HG03469 (cell line): ENCODE data around the gene CTSL.
"Not testable (repeated sequence)": the region's sequence is repeated elsewhere in the genome, so short reads cannot be mapped to it uniquely, and the experiment has no call there.

ENCODE experiments used
- ATAC-seq: cut with Tn5 transposase; IDR thresholded peaks from one replicate; pipeline ENCODE4 v1.9.1; 2021; ENCODE audit warnings: mild to moderate bottlenecking, moderate library complexity, moderate number of reproducible peaks; ENCODE audit not compliant: unreplicated experiment

The CTSL gene

DNA sequence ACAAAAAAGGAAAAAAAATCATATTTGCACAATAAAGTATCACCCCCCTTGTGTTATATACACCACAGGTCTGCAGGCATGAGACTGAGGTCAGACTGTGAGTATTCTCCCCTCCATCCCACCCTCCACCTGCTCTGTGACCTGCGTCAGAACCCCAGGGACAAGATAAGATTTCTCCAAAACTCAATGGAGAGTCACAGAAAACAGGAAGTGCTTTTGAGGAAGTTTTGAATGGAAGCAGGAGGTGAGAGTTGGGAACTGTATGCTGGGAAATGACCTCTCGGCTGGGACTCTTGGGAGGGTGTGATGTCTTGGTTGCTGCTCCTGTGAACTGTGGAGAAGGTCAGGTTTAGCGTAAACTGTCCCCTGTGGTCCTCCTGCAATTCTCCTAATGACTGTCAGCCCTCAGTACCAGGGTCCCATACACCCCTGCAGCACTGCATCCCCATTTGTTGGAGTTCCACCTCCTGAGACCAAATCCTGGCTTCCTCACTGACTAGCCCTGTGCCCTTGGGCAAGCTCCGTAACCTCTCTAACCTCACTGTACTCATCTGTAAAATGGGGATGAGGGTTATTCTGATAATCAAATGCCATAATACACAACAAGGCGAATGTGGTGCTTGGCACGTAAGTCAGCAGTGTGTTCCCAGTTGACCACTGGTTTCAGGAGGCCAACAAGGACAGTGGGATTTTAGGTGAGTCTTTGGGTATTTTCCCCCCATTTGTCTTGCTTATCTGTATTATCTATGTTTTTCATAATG, 6.9 kb upstream of the CTSL start:
- no peak for ATAC-seq

DNA sequence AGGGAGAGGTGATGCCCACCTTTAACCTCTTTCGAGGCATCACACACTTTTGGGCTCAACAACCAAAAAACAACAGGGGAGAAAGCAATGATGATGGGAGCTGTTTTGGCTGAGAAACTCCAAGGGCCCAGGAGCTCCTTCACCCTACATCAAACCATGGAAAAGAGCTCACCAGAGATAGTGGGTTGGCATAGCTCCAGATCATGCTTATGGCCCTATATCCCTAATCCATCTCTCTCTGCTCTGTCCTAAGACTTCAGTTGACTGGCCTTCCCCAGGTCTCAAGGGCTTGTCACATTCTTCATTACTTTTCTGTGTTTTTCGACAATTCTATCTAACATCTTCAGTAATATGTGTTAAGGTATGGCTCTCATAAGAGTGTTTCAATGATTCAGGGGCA, 5.7 kb upstream of the CTSL start:
- no peak for ATAC-seq

DNA sequence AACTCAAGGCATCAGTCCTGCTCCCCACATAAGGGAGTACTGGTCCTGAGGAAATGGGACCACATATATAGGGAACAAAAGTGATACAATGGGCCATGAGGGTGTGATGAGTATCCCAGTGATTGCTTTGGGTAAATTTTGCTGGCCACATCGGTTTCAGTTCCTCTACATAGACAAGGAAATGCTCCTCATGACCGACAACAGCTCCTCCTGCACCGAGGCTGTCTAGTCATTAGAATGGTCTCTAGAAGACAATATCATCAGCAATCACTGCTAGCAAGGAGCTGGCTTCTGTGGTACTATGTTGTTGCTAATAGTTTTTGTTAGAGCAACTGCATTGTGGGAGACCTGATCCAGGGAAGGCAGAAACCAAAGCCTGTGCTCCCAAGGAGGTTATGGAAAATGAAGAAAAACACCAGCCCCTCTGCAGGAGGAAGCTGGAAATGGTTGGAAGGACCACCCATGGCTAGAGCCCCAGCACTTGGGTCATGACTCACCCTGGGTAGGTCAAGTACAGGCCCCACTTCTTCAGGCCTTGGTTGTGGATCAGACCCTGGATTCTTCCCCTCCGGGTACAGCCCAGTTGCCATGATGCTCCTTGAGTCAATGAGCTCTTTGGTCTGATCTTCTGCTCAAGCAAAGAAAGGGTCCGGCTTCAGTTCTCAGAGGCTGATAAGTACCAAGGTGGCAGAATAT, 3.4 kb upstream of the CTSL start:
- no peak for ATAC-seq

DNA sequence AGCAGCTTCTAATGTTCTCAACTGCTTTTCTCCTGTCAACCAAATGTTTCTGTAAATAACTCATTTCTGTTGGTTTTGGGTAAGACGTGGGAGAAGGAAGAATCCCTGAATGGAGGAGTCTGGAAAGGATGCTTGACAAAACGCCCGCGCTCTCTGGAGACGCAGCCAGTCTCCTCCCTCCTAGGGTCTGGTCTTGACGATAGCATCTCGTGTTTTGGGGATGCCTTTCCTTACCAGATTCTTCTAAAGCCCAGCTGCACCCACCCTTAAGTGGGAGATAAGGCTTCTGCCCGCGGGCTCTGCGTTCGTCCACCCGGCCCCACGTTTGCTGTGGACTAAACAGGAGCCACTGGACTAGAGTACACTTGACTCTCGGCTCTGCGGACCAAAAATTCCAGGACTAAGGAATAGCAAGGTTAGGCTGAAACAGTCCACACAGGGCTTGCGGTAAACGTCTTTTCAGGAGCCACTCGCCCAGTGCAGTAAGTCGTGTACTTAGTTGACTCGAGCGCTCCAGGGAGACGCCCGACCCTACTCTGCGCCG, 491 bp upstream of the CTSL start:
- ATAC-seq = no peak

DNA sequence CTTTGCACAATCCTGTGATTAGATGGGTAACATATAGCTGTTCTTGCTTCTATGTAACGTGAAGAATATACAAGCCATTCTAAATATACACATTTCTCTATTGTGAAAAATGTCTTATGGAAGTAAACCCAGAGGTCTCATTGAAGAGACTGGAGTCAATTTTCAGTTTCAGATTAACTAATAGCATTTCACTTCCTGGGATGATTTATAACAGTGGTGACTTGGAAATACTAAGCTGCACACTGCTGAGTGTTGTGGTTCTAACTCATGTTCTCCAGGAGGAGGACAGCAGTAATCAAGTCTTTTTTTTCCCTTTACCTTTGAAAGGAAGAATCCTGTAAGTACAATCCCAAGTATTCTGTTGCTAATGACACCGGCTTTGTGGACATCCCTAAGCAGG, 3.3 kb downstream of the CTSL start:
- ATAC-seq = no peak

DNA sequence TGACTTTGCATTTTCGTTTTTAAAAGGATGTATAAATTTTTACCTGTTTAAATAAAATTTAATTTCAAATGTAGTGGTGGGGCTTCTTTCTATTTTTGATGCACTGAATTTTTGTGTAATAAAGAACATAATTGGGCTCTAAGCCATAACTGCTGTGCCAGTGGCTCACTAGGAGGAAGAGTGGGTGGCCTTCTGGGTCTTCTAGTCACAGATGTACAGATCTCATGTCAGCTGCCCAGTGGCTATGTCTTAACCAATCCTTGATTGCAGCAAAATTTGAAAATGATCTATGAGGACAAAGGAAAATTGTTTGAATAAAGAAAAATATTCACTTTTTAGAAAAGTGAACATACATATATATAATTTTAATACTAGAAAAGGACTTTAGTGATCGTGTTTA, 5.4 kb downstream of the CTSL start:
- ATAC-seq = no peak

DNA sequence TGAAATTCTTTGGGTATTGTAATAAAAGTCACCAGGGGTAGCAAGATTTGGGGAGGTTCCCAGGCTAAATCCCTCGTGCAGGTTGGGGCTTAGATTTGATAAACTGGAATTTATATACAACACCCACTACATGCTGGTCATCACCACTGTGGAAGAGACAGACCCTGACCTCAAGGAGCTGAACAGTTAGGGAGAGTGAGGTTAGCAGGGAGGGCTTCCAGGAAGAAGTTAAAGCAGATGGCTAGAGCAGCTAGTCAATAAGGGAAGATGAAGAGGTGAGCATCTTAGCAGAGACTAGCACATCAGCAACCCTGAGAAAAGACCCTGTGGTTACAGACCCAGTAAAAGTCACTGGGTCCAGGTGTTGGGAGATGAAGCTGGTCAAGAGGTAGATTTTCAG, 6.4 kb downstream of the CTSL start:
- no peak for ATAC-seq

DNA sequence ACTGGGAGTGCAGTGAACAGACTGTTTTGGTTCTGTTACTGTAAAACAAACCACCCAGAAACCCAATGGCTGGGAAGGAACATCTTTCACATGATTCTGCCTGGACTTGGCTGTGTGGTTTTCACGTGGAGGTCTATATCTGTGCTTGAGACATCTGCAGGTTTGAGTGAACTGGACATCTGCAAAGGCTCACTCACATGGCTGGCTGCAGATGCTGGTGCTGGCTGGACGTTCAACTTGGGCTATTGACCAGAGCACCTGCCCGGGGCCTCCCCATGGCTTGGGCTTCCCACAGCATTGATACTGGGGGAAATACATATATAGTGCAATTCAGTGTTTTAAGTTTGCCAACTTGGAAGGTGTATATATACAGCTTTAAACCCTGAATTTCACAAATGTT, 6.8 kb downstream of the CTSL start:
- no peak for ATAC-seq

DNA sequence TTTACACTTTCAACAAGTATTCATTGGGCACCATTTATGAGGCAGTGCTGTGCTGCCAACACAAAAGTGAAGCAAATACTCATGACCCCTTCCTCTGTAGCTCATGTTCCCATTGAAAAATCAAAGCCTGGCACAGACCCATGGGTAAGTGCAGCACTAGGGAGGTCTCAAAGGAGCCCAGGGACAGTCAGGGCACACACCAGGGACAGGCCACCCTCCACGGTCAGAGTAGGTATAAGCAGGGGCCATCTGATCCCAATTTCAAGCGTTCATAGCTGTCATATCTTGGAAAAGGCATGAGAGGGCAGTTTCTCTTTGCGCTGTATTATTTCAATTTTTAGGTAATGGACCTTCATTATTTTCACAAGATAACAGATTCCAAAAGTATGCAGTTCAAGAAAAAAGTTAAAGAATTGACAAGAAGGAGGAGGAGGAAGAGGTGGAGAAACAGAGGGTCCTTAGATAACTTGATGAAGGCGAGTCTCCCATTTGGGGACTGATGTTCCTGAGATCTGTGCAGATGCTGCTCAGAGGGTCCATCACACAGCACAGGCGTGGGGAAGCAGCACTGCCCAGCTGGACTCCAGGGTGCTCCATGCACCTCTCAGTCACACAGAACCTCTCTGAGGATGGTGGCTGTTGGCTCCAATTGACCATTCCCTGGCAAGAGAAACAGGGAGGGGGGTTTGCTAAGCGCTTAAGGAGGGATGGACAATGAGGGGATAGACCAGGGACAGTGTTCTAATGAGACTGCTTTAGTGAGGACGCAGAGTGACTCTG, 7.5 kb downstream of the CTSL start:
- no peak for ATAC-seq

DNA sequence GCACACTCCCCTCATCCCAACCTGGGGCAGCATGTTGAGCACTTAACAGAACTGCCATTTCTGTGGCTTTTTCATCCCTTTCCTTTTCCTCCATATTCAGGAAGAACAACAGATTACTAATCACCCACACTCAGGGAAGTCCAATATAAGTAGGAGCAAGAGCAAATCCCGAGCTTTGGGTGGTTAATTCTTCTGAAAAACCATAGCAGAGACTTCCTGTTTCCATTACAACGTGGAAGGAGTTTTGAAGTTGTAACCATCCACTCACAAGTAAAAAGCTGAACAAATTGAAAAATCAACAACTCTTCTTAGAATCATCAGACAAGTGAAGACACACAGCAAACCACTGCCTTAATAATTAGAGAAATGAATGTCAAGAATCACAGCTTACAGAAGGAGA, 8.2 kb downstream of the CTSL start:
- no peak for ATAC-seq

DNA sequence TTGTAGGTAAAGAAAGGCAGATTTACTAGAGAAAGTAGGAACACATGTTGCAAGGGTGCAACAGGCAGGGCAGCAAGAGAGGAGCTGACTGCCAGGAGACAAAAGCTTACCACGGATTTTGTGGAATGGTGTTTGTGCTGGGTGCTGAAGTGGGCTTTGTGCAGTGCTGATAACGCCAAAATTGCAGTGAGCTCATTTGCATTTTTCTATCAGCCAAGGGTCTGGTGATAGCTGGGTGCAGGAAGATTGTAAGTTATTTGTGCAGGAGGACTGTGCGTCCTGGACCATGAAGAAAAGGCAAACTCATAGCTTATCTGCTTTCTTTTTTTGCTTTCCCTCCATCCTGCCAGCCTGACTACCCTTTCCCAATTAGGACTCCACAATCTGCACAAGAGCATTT, 13.6 kb downstream of the CTSL start:
- no peak for ATAC-seq

DNA sequence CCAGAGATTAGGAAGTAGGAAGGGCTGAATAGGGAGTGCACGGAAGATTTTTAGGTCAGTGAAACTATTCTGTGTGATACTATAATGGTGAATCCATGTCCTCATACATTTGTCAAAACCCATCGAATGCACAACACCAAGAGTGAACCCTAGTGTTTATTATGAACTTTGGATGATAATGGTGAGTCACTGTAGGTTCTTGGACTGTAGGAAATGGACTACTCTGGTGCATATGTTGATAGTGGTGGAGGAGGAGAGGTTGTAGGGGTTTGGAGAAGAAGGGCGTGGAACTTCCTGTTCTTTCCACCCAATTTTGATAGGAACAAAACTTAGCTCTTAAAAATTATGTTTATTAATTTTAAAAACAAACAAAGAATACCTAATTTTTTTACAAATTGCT, 14.3 kb downstream of the CTSL start:
- ATAC-seq = no peak

DNA sequence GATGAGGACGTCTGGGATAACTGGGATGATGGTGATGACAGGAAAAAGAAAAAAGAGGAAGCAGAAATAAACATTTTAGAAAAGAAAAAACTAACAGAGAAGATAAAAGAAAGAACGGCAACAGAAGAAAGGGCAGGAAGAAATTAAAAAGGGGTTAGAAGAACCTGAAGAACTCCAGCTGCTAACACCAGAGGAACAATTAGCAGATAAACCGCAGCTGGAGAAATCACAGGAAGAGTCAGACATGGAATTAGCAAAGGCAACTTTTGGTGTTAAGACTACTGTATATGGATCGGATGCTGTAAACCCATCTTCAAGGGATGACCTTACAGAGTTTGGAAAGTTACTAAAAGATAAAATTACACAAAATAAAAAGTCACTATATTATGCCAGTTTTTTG, 15.4 kb downstream of the CTSL start:
- no peak for ATAC-seq

DNA sequence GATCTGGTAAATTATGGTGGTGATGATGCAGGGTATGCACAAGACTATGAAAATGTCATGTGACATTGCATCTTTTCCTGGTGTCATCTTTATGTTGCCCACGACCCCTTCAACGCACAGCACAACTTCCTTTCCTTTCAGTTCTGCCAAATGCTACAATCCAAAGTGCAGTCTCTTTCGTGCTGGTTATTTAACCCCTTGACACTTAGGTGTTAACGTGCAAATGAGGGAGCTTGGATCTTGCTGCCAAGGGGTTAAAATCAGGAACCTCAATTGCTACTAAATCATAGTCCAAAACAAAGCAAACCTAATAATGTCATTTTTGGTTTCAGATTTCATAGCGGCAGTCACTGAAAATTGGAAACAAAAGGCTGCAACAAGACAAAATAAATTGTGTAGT, 16.0 kb downstream of the CTSL start:
- ATAC-seq = no peak

DNA sequence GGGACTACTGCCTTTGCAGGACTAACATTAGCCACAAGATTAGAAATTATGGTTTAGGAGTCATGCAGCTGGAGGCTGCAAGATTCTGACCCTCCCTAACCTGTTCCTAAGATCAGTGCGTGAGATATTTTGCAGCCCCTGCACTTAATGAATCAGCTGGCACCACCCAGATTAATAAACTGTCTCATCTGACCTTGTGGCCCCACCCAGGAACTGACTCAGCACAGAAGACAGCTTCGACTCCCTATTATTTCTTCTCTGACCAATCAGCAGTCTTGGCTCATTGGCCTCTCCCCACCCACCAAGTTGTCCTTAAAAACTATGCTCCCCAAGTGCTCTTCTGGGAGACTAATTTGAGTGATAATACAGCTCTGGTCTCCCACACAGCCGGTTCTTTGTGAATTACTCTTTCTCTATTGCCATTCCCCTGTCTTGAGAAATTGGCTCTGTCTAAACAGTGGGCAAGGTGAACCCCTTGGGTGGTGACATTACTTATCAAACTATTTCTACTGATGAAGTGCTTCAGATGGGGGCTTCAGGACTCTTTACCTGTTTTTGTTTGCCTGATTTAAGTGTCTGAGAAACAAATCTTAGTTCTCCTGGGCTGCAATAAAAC, 17.0 kb downstream of the CTSL start:
- no peak for ATAC-seq

DNA sequence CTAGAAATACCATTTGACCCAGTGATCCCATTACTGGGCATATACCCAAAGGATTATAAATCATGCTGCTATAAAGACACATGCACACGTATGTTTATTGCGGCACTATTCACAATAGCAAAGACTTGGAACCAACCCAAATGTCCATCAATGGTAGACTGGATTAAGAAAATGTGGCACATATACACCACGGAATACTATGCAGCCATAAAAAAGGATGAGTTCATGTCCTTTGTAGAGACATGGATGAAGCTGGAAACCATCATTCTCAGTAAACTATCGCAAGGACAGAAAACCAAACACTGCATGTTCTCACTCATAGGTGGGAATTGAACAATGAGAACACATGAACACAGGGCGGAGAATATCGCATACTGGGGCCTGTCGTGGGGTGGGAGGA, 18.3 kb downstream of the CTSL start:
- ATAC-seq = not testable (repeated sequence)

DNA sequence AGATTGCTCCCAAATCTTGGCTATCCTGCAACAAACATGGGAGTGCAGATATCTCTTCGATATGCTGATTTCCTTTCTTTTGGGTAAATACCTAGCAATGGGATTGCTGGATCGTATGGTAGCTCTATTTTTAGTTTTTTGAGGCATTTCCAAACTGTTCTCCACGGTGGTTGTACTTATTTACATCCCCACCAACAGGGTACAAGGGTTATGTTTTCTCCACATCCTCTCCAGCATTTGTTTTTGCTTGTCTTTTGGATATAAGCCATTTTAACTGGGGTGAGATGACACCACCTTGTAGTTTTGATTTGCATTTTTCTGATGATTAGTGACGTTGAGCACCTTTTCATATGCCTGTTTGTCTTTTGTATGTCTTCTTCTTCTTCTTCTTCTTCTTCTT, 20.3 kb downstream of the CTSL start:
- no peak for ATAC-seq

DNA sequence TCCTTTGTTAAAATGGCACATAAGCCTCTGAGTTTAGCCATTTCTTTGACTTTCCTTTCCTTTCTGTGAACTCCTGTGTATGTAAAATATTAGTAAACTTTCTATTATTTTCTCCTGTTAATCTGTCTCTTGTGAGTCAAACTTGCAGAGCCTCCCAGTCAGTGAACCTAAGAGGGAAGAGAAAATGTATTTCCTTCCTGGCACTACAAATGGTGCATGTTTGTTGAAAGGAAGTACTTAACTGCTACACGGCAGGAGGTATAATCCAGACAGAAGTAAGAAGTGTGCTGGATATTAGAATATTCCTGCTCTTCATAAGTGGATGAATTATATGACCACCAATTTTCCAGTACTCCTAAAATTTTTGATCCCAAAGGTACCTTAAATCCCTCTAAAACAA, 23.0 kb downstream of the CTSL start:
- no peak for ATAC-seq

DNA sequence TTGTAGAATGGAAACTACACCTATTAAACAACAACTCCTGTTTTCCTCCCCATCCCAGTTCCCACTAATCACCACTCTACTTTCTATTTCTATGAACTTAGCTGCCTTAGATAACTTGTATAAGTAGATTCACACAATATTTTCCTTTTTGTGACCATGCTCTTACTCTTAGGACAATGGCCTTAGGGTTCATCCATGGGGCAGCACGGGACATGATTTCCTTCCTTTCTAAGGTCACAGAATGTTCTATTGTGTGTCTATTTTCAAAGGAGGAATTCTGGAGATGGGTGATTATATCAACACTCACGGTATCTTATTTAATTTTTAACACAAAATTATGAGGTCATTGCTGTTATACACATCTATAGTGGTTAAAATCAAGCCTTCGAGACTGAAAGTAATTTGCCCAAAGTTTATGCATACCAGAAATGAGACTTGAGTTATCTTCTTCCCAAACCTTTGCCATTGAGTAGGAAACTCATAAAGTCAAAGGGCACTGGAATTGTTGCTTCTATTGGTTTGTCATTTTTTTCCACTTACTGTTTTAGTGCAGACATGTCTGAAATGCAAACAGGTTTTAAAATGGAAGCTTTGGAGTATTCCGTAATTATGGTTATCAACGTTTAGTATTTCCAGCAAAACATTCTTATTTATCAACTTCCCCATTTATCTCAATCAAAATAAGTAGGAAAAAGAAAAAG, 23.6 kb downstream of the CTSL start:
- ATAC-seq = no peak

DNA sequence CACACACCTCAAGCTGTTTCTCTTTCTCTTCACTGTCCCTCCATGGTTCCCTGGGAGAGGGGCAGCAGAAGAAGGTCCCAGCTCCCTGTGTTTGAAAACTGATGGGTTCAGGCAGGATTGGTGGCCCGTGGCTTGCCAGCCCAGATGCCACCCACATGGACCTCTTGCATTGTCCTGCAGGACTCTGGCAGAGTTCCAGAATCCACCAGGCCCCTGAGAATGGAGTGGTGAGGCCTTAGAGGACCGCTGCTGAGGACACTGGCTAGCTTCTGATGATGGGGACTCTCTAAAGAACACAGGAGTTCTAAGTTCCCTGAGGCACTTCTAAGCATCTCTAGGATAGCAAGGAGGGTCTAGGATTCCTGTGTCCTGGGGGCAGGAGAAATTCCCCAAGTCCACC, 24.8 kb downstream of the CTSL start:
- no peak for ATAC-seq

DNA sequence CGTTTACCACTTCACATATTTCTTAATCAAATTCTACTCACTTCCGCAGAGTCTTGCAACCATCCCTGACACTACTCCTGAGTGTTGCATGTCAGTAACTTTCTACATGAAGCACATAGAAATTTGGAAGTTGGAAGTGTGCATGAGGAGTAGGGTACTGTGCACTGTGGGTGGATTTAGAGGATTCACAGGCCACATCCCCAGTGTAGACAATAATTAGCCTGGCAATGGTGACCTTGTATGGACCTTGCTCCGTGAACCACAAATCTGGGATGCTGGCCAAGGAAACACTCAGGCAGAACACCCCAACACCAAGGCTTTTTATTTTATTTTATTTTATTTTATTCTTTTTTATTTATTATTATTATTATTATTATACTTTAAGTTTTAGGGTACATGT, 25.5 kb downstream of the CTSL start:
- ATAC-seq = no peak
